Measurements from ENCODE around the gene DOCK10.

GRCh38 chr2:224813578-224813977, 228.7 kb downstream of the DOCK10 start:
- TF ChIP-seq, protein P1, sequence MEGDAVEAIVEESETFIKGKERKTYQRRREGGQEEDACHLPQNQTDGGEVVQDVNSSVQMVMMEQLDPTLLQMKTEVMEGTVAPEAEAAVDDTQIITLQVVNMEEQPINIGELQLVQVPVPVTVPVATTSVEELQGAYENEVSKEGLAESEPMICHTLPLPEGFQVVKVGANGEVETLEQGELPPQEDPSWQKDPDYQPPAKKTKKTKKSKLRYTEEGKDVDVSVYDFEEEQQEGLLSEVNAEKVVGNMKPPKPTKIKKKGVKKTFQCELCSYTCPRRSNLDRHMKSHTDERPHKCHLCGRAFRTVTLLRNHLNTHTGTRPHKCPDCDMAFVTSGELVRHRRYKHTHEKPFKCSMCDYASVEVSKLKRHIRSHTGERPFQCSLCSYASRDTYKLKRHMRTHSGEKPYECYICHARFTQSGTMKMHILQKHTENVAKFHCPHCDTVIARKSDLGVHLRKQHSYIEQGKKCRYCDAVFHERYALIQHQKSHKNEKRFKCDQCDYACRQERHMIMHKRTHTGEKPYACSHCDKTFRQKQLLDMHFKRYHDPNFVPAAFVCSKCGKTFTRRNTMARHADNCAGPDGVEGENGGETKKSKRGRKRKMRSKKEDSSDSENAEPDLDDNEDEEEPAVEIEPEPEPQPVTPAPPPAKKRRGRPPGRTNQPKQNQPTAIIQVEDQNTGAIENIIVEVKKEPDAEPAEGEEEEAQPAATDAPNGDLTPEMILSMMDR (conservative IDR thresholded peaks at IDR 0.05; ENCODE audit: low read length), result no peak
- no peak for TF ChIP-seq EZH2phosphoT487 (IDR thresholded peaks at IDR 0.05; ENCODE audit: borderline replicate concordance, low read depth, low read length)
